Raji (cell line): ENCODE measurements around the gene OTUB2.

Source experiments
- POLR2A ChIP-seq: IDR thresholded peaks from 2 replicates; pipeline ENCODE4 v1.6.1; 2011; ENCODE audit warnings: low read depth, low read length, control low read depth; ENCODE audit not compliant: insufficient read depth

Gene OTUB2

GRCh38 chr14:93989939-93990338 lies 36.2 kb upstream of the OTUB2 start:
- TF ChIP-seq POLR2A: no peak

- TF ChIP-seq POLR2A: no peak
These were observed 34.9 kb upstream of the OTUB2 start for GRCh38 chr14:93991212-93991611.

- no peak for TF ChIP-seq POLR2A
These were observed 34.5 kb upstream of the OTUB2 start for GRCh38 chr14:93991649-93992048.

GRCh38 chr14:93993382-93993781 lies 32.8 kb upstream of the OTUB2 start:
- TF ChIP-seq POLR2A: no peak

- no peak for TF ChIP-seq POLR2A
These were observed 31.0 kb upstream of the OTUB2 start for GRCh38 chr14:93994919-93995682.

GRCh38 chr14:93996130-93996695 lies 29.9 kb upstream of the OTUB2 start:
- TF ChIP-seq POLR2A: no peak

GRCh38 chr14:93997082-93997481 lies 29.1 kb upstream of the OTUB2 start, which contains the start of gene CCDC197:
Gene CCDC197, plus strand, starts transcription at chr14:93997301. Its CDS starts 831 bp downstream, at chr14:93998132.
- TF ChIP-seq POLR2A: no peak

GRCh38 chr14:93997916-93998870 lies 27.9 kb upstream of the OTUB2 start:
- TF ChIP-seq POLR2A: no peak

GRCh38 chr14:93998871-93999403 lies 27.2 kb upstream of the OTUB2 start:
- TF ChIP-seq POLR2A: no peak

- no peak for TF ChIP-seq POLR2A
These were observed 26.6 kb upstream of the OTUB2 start for GRCh38 chr14:93999573-93999972.

- TF ChIP-seq POLR2A: no peak
These were observed 25.9 kb upstream of the OTUB2 start for GRCh38 chr14:94000267-94000666.

GRCh38 chr14:94001016-94001415 lies 25.1 kb upstream of the OTUB2 start:
- no peak for TF ChIP-seq POLR2A

- no peak for TF ChIP-seq POLR2A
These were observed 24.4 kb upstream of the OTUB2 start for GRCh38 chr14:94001501-94002396.

- TF ChIP-seq POLR2A: no peak
These were observed 22.7 kb upstream of the OTUB2 start for GRCh38 chr14:94003397-94003796.

GRCh38 chr14:94004015-94004414 lies 22.1 kb upstream of the OTUB2 start:
- no peak for TF ChIP-seq POLR2A
